Mononuclear cell (primary cell): ENCODE measurements around the gene MED28. TPM values are rescaled to one million over a fixed set of nuclear protein-coding genes. Genes with fewer than 3 reads are reported as not detected.

Experiments
- H3K27me3 ChIP-seq: 2 replicates; pipeline ENCODE4 v1.6.0; 2011; ENCODE audit warnings: low read length, control low read depth; ENCODE audit not compliant: insufficient read depth
- H3K4me1 ChIP-seq: 2 replicates; pipeline ENCODE4 v1.5.1; 2011; ENCODE audit warnings: mild to moderate bottlenecking, low read length, control low read depth; ENCODE audit not compliant: insufficient read depth
- H3K4me3 ChIP-seq: 2 replicates; pipeline ENCODE4 v1.5.1; 2011; ENCODE audit warnings: mild to moderate bottlenecking, low read length, moderate library complexity
- H3K9me3 ChIP-seq: 2 replicates; pipeline ENCODE4 v1.5.1; 2011; ENCODE audit warnings: low read depth, mild to moderate bottlenecking, control low read depth, low read length
- total RNA-seq: library from RNA; depleted of rRNA; stranded (reverse); fragments of >200 nt; gene quantifications from one replicate; pipeline ENCODE4 v1.2.3, GENCODE V29; 2012

The MED28 gene
- total RNA-seq, 1 donor = 18.5 TPM

GRCh38 chr4:17595471-17596005 lies 18.9 kb upstream of the MED28 start:
- Histone ChIP-seq H3K4me3 (no peak overlapping the region), H3K27me3 (no peaks in the 10 kb centered on the region), H3K4me1 (peaks cover 21% of the 10 kb centered on the region), H3K9me3 (no peaks in the 10 kb centered on the region)

DNA sequence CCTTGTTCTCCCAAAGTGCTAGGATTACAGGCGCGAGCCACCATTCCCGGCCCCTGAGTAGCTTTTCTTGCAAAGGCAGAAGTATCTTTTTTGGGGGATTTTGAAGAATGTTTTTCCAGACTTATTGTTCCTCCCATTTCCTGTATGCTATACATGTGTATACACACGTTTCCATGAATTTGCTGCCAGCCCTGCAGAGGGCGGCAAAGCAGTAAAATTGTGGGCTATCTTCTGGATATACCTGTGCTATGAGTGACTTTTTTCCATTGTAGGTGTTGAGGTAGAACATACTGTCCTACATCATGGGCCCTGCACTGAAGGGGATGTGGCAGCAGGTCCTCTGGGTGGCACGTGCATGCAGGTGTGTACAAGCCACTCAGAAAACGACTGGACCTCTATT lies 16.9 kb upstream of the MED28 start:
- no peak overlapping the region for H3K4me3 ChIP-seq
- no peaks in the 10 kb centered on the region for H3K9me3 ChIP-seq
- H3K27me3 ChIP-seq = no peaks in the 10 kb centered on the region
- H3K4me1 ChIP-seq = peaks cover 21% of the 10 kb centered on the region

- H3K4me1 ChIP-seq = peaks cover 29% of the 10 kb centered on the region
- H3K27me3 ChIP-seq = no peaks in the 10 kb centered on the region
- H3K9me3 ChIP-seq = no peaks in the 10 kb centered on the region
- no peak overlapping the region for H3K4me3 ChIP-seq
Observed at GRCh38 chr4:17599826-17600225, 14.6 kb upstream of the MED28 start.

DNA sequence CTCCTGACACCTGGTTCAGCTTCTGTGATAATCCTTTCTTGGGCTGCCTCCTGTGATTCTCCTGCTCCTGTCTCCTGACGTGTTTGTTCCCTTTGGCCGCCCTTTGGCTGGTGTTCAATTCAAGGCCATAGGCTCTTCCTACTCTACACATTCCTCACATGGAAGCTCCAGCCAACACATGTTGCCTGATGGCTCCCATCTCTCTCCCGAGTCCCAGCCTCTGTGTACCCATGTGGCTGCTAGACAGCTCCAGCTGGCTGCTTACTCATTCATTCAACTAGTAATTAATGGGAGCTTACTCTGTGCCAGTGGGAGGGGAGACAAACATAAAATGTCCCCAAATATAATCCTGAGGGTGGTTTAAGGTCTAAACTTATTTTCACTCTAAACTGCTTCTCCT lies 9.2 kb upstream of the MED28 start:
- H3K4me1 ChIP-seq = peaks cover 14% of the 10 kb centered on the region
- H3K27me3 ChIP-seq = no peaks in the 10 kb centered on the region
- no peak overlapping the region for H3K4me3 ChIP-seq
- no peaks in the 10 kb centered on the region for H3K9me3 ChIP-seq

DNA sequence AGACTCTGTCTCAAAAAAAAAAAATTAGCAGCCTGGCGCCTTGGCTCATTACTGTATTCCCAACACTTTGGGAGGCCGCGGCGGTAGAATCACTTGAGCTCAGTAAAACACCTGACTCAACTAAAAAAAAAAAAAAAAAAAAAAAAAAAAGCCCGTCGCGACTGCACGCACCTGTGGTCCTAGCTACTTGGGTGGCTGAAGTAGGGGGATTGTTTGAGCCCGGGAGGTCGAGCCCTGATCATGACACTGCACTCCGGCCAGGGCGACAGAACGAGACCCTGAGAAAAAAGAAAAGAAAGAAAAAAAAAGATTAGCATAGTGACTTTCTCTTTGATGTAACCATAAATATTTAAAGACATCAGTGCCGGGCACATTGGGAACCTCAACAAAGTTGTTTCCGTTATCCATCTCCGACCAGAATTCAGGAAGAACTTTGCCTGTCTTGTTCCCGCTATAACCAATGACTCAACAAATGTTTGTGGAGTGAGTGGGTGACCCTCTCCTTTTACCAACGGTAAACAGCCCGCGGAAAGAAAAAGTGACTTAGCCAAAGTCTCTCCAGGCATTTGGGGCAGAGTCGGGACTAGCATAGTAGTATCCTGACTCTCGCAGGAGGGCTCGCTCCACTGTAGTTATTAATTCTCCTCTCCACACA lies 553 bp upstream of the MED28 start:
- Histone ChIP-seq H3K4me3 (peak overlapping the region; percentile 98), H3K4me1 (peaks cover 41% of the 10 kb centered on the region), H3K27me3 (no peaks in the 10 kb centered on the region), H3K9me3 (no peaks in the 10 kb centered on the region)

GRCh38 chr4:17616283-17616682 lies 1.8 kb downstream of the MED28 start:
- no peaks in the 10 kb centered on the region for H3K9me3 ChIP-seq
- H3K4me3 ChIP-seq = no peak overlapping the region
- peaks cover 47% of the 10 kb centered on the region for H3K4me1 ChIP-seq
- H3K27me3 ChIP-seq = no peaks in the 10 kb centered on the region

DNA sequence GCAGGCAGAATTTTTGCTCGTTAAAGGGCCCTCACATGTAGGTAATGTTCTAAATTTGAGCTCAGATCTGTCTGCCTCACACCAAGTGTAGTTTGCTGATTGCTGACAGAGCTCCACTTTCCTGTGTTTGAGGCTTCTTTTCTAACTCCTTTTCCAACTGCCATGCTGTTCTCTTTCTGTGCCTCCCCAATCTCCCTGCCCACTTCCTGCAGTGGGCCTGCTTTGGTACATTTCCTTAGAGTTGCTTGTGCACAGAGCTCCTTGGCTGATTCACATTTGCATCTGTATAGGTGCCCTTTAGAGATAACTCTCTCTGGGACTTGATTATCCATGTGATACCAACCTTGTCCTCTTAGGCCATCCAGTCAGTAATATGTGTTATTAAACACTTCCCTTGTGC lies 4.5 kb downstream of the MED28 start:
- Histone ChIP-seq H3K27me3 (no peaks in the 10 kb centered on the region), H3K4me3 (no peak overlapping the region), H3K9me3 (no peaks in the 10 kb centered on the region), H3K4me1 (peaks cover 43% of the 10 kb centered on the region)

GRCh38 chr4:17619416-17620105 lies 5.1 kb downstream of the MED28 start:
- Histone ChIP-seq H3K4me3 (no peak overlapping the region), H3K27me3 (no peaks in the 10 kb centered on the region), H3K9me3 (no peaks in the 10 kb centered on the region), H3K4me1 (peaks cover 43% of the 10 kb centered on the region)

DNA sequence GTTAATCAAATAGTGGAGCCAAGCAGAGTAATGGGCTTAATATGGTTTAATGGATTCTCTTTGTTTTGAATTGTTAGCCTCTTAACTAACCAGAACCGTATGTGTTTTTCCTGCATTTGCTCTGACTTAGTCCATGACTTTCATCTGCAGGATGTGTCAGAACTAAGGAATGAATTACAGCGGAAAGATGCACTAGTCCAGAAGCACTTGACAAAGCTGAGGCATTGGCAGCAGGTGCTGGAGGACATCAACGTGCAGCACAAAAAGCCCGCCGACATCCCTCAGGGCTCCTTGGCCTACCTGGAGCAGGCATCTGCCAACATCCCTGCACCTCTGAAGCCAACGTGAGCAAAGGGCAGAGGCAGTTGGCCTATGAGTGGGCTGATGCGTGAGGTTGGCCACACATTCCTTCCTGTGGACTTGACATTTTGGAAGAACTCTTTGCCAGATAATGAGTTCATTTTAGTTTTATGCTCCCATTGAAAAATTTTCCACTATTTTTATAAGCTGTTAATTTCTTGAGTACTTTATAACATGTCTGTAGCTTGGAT lies 9.1 kb downstream of the MED28 start:
- no peak overlapping the region for H3K4me3 ChIP-seq
- peaks cover 9% of the 10 kb centered on the region for H3K4me1 ChIP-seq
- no peaks in the 10 kb centered on the region for H3K9me3 ChIP-seq
- no peaks in the 10 kb centered on the region for H3K27me3 ChIP-seq

DNA sequence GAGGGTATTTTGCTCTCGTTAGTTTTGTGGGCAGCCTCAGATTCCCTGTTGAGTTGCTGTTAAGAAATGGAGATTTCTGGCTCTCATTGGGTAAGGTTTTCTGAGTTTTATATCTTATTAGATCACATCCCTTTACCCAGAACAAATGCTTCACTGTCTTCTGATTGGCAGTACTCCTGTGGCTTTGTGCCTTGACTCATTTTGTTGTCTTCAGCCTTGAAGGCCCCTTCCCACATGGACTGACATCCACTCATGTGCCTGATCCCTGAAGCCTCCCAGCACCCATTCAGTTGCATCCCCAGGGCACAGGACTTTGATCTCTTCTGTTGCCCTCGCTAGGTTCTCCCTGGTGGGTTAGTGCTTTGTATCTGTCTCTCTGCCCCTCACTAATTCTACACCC lies 10.4 kb downstream of the MED28 start:
- no peaks in the 10 kb centered on the region for H3K27me3 ChIP-seq

DNA sequence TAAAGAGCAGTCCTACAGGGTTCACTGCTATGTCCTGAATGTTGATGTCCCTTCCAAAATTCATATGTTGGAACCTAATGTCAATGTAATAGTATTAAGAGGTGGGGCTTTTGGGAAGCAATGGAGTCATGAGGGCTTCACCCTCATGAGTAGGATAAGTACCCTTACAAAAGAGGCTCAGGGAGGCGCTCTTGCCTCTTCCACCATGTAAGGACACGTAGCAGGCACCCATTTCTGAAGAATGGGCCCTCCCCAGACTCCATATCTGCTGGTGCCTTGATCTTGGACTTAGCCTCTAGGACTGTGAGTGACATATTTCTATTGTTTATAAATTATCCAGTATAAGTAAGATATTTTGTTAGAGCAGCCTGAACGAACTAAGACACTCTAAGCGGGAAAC lies 15.8 kb downstream of the MED28 start:
- Histone ChIP-seq H3K4me3 (no peak overlapping the region), H3K9me3 (no peaks in the 10 kb centered on the region), H3K27me3 (no peaks in the 10 kb centered on the region), H3K4me1 (no peaks in the 10 kb centered on the region)

More for the DNA sequence above, 10.4 kb downstream of the MED28 start:
- Histone ChIP-seq H3K4me3 (no peak overlapping the region), H3K4me1 (no peaks in the 10 kb centered on the region), H3K9me3 (no peaks in the 10 kb centered on the region)

DNA sequence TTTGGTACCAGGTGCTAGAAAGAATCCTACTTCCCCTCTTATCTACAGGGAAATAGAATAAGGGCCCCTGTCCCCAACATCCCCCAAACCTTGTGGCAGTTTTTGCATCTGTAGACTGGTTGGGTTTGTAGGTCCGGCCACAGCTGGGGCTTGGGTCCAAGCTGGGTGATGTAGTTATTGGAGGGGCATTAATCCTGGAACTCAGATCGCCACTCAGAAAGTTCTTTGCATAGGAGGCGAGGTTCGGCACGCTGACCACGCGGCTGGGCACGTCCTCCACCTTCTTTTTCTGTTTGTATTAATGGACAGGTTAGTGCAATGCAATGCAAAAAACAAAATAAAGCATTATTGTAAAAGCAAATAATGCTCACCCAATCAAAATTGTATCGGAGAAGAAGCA lies 19.2 kb downstream of the MED28 start:
- no peaks in the 10 kb centered on the region for H3K4me1 ChIP-seq
- H3K4me3 ChIP-seq = no peak overlapping the region
- H3K9me3 ChIP-seq = no peaks in the 10 kb centered on the region
- H3K27me3 ChIP-seq = no peaks in the 10 kb centered on the region

GRCh38 chr4:17635056-17635455 lies 20.6 kb downstream of the MED28 start:
- Histone ChIP-seq H3K4me1 (no peaks in the 10 kb centered on the region), H3K27me3 (no peaks in the 10 kb centered on the region), H3K4me3 (no peak overlapping the region), H3K9me3 (no peaks in the 10 kb centered on the region)

- no peaks in the 10 kb centered on the region for H3K9me3 ChIP-seq
- H3K27me3 ChIP-seq = no peaks in the 10 kb centered on the region
- no peak overlapping the region for H3K4me3 ChIP-seq
- no peaks in the 10 kb centered on the region for H3K4me1 ChIP-seq
Observed at GRCh38 chr4:17636341-17636695, 21.9 kb downstream of the MED28 start.

- Histone ChIP-seq H3K4me3 (no peak overlapping the region), H3K27me3 (no peaks in the 10 kb centered on the region), H3K4me1 (no peaks in the 10 kb centered on the region), H3K9me3 (no peaks in the 10 kb centered on the region)
Observed at GRCh38 chr4:17636696-17637622, 22.5 kb downstream of the MED28 start.
